ENCODE measurements around the gene HS6ST3.

Gene HS6ST3

DNA sequence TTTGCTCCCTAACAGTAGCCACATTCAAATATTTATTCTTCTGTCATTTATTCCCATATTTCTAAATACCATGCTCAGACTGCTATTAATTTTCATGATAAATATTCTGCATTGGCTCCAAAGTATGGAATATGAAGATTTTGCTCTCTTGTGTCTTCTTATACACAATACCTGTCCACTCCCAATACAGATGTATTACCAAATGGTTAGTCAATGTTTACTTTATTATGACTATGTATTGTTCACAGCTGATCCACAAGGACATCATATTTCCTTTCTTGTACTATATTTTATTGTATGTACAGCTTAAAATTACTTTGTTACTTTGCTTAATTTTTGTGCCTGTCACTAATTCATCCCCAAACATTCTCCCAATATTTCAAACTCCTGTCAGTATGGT, 582.1 kb downstream of the HS6ST3 start:
- DNase-seq: no peak

GRCh38 chr13:96673825-96674224, 583.9 kb downstream of the HS6ST3 start:
- DNase-seq: no peak

DNA sequence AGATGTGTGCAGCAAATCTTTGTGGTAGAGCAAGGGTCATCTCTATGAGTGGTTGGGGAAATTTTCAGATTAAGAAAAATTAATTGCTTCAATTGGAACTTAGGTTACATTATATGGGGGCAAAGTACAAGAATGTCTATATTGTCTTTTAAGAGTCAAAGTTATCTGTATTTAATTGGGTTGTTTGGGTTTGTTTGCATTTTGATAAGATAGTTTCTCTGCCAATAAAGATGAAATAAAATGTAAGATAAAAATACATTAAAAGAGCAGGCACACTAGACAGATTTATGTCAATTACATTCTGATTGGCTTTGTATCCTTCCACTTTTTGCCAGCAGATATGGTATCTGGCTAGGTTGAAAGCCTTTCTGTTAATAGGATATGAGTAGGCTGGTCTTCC, 587.1 kb downstream of the HS6ST3 start:
- DNase-seq: no peak

DNA sequence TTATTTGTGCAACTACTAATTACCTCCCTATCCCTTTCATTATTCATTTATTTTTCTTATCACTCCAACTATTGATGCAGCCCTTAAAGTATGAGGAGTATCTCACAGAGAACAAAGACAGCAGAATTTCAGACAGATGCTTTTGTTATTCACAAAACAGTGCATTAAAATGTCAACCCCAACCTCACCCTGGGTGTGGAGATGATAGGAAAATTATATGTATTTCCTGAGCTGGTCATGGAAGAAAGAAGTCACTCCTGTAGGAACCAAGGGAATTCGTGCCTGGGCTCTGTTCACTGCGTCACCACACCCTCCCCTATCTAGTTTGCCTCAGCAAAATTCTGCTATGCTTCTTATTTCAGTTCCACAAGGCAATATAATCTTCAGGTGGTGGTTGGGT, 588.9 kb downstream of the HS6ST3 start:
- DNase-seq: no peak

GRCh38 chr13:96680898-96681297, 591.0 kb downstream of the HS6ST3 start:
- DNase-seq: no peak

GRCh38 chr13:96681766-96682165, 591.9 kb downstream of the HS6ST3 start:
- no peak for DNase-seq

- no peak for DNase-seq
These were observed 594.6 kb downstream of the HS6ST3 start for GRCh38 chr13:96684469-96684868.

GRCh38 chr13:96684907-96685306, 595.0 kb downstream of the HS6ST3 start:
- no peak for DNase-seq

DNA sequence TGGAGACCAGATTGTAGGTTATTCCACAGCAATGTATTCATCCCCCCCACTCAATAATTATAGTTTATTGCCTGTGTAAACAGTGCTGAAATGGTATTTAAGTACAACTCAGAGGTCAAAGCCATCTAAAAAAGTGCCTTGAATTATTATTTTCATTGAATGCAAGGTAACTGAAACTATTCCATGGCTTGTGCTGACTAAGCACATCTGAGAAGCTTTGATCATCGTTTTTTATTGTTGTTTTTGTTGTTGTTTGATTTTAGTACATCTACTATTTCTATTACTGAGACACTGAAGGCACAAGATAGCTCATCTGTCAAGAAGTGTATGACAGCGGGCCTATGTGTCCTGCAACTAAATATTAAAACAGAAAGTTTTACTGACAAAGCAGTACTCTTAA, 596.4 kb downstream of the HS6ST3 start:
- no peak for DNase-seq

DNA sequence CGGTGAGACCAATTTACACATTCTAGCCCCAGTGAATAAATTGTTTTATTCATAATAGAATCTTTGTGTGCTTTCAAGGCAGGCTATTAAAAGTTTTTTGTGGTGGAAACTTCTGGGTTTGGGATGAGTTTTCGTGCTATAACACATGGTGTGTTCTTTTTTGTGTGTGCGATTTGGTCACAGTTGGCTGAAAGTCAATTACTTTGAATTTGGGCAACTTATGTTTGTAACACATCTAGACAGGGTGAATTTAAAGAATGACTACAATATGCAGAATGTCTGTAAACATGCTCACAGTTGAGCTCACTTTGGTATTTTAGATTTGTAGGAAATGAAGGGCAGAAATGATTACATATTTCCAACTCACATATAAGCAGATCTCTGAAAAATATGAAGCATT, 597.3 kb downstream of the HS6ST3 start:
- no peak for DNase-seq

- DNase-seq: no peak
These were observed 601.1 kb downstream of the HS6ST3 start for GRCh38 chr13:96690998-96691397.

DNA sequence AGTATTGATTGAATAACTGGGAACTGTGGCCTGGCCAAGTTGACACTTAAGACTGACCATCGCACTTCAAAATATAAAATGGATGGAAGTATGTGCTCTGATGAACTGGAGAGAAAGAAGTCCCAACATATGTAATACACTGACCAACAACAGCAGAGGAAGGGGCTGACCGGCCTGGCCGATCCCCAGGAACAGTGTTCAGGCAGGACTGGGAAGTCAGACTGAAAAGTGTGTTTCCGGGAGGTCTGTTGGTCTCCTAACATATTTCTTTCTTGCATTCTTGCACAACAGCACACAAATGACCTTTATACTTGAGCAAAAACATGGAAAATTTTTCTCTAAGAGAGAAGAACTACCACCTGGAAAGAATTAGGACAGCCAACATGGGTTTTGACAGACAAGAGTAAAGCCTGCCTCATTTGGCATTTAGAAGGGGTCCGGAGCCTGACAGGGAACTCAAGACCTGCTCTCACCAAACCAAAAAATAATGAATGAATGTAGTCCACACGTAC, 606.5 kb downstream of the HS6ST3 start:
- DNase-seq: no peak

DNA sequence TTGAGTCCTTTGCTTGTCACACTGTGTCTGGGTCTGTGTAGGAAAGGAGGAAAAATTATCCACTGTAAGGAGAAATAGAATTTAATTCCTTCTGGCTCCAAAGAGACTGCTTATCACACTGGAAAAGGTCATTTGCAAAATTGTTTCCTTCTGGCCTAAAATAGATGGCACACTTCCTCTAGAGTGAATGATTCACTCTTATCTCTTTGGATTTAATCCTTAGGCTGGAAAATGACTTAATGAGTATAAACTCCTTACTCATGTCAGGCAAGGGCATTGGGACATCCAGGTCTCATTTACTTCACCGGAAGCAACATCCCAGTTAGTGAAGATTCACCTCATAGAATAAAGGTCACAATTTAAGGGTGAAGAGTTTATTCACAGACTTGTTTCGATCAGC, 610.8 kb downstream of the HS6ST3 start:
- no peak for DNase-seq

DNA sequence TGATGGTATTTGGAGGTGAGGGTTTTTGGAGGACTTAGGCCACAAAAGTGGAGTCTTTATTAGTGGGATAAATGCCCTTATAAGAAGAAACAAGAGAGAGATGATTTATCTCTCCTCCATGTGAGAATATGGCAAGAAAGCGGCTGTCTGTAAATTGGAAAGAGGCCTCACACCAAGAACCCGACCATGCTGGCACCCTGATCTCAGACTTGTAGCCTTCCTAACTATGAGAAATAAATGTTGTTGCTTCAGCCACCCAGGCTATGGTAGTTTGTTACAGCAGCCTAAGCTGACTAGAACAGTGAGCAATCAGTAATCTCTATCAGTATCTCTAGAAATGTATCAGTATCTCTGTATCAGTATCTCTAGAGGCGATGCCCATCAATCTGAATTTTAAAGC, 617.2 kb downstream of the HS6ST3 start:
- DNase-seq: no peak

DNA sequence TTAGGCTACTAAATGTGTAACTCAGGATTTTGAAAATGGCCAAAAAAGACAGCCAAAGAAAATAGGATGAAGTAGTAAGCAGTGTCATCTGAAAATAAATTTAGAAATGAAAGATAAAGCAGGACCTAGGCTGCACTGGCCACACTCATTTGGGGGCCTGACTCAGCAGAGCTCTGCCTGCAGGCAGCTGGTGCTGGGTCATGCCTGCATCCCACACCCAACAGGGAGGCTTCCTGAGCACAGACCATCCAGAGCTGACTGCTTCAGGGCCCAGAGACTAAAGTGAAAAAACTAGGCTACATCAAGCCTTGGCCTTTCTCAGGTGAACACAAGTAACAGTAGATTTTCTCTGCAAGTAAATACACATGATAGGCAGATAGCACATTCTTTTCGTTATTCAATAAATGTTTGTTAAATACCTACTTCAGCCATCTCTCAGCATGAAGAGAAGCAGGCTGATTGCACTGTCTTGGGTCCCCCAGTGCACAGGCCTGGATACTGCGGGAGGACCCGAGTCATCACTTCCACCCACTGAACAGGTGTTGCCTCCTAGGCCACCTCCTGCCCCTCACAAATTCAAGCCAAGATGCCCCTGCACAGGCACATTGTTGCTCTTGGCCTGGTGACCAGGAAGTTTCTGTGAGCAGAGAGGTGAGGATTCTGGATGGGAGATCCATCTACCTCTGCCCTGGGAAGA, 620.4 kb downstream of the HS6ST3 start:
- DNase-seq: no peak

GRCh38 chr13:96720446-96720845, 630.5 kb downstream of the HS6ST3 start:
- no peak for DNase-seq

GRCh38 chr13:96726651-96727050, 636.7 kb downstream of the HS6ST3 start:
- DNase-seq: no peak

DNA sequence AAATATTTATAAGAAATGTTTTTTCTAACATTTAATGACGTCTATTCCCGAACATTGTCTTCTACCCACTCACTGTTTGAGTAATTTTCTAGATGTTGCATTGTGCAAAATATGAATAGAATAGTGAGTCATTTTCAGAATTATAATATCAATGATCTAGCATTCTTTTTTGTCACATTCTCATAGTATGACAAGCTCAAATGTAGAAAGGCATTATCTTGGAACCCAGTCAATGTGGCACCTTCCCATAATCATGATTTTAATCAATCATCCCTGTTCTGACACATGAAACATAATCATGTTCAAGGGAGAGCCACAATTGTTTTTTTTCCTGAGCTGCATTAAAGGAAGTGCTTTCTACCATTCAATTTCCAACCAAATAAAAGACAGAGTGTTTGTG, 638.6 kb downstream of the HS6ST3 start:
- no peak for DNase-seq

GRCh38 chr13:96730676-96731075, 640.8 kb downstream of the HS6ST3 start:
- DNase-seq: no peak

DNA sequence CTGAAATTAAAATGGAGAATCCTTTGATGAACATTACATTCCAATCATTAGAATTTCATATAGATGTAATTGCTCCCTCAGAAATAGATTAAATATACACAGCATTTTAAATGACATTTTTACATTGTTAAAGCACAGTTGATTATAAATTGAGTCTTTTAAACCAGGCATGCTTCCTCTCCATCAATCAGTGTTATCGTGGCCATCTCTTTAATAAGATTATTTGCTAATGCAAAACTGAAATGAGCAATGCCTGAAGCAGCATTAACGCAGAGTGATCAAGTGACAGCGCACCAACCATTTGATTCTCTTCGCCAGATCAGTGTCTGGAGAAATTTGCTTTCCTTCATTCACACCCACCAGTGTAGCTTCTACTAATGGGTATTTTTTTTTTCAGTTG, 644.6 kb downstream of the HS6ST3 start:
- DNase-seq: no peak

GRCh38 chr13:96741779-96742178, 651.9 kb downstream of the HS6ST3 start:
- DNase-seq: no peak

DNA sequence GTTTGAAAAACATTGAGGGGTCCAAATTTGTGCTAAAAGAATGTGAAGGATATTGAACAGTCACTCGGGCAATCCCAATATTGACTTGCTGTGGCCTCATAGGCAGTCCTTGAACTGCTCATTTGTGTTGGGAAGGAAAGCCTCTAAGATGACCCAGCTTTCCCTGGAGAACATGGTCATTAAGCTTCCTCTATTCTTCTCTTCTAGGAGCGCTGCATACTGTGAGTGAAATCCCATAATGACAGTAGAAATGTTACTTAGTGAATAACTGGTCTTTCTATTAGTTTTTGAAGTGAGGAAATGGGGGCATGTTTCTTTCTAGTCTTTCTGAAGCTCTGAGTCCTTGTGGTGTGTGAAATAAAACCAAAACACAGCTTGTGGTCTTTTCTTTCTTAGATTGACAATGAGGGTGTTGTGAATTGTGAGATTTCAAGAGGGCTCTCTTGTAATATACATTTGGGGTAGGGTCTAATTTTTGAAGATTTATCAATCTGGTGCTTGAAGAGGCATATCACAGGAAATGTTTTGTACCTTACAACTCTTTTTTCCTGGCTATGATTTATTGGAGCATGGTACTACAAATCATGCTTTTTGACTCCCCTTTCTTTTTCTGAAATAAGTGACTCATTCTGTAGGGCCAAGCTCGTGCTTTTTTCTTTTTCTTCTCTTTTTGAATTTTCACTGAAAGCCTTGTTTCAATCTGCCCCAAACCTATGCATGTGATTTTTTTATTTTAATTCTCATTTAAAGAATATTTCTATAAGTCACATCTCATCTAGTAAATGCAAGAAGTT, 653.6 kb downstream of the HS6ST3 start:
- DNase-seq: no peak

- DNase-seq: no peak
These were observed 654.7 kb downstream of the HS6ST3 start for GRCh38 chr13:96744367-96745331.

Data from fibroblast of skin of scalp (primary cell).